ENCODE data around the gene TNNC2. TPM values are rescaled to one million over a fixed set of nuclear protein-coding genes. Genes with fewer than 3 reads are reported as not detected.

Gene TNNC2
- total and polyA plus RNA-seq, 9 of the 15 experiments (the other 6 are each of a cell fraction or from before 2014, with no cell fraction given): not detected

DNA sequence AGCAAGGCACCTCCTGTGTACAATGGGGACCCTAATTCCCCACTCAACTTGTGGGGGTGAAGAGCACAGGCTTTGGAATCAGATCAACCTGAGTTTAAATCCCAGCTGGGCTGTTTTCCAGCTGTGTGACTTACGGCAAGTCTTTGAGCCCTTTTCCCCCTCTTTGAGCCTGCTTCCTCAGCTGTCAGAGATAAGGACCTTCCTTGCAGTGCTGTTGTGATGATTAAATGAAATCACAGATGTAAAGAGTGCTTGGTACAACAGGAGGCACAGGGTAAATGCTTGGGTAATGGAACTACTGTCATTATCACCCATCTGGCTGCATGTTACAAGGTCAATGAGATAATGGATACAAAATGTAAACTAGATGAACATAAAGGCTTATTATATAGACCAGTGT, 9.7 kb upstream of the TNNC2 start (continued):
- TF ChIP-seq, protein P1, sequence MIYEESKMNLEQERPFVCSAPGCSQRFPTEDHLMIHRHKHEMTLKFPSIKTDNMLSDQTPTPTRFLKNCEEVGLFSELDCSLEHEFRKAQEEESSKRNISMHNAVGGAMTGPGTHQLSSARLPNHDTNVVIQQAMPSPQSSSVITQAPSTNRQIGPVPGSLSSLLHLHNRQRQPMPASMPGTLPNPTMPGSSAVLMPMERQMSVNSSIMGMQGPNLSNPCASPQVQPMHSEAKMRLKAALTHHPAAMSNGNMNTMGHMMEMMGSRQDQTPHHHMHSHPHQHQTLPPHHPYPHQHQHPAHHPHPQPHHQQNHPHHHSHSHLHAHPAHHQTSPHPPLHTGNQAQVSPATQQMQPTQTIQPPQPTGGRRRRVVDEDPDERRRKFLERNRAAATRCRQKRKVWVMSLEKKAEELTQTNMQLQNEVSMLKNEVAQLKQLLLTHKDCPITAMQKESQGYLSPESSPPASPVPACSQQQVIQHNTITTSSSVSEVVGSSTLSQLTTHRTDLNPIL (CRISPR knock-in tag; IDR thresholded peaks at IDR 0.05): no peak
- TF ChIP-seq MTA2 (IDR thresholded peaks at IDR 0.05; ENCODE audit: low read depth) (peak; percentile 25; the same call in 1 of the 2 replicates), RBM25 (IDR thresholded peaks at IDR 0.05; ENCODE audit: low read depth, low read length, severe bottlenecking) (no peak), NR2F6 (CRISPR knock-in tag; IDR thresholded peaks at IDR 0.05) (no peak), RNF2 (IDR thresholded peaks at IDR 0.05) (no peak), ARHGAP35 (IDR thresholded peaks at IDR 0.05; ENCODE audit: partially characterized antibody) (no peak), NCOA2 (IDR thresholded peaks at IDR 0.05; ENCODE audit: partially characterized antibody in 2 of 2) (no peak), ZNF561 (CRISPR knock-in tag; conservative IDR thresholded peaks at IDR 0.05) (no peak), NEUROD1 (IDR thresholded peaks at IDR 0.05; ENCODE audit: borderline replicate concordance, low read depth, low read length, partially characterized antibody) (no peak), POLR2AphosphoS2 (IDR thresholded peaks at IDR 0.05; ENCODE audit: low read length) (no peak), ZNF584 (CRISPR knock-in tag; IDR thresholded peaks at IDR 0.05; ENCODE audit: low read depth) (no peak), KAT2B (IDR thresholded peaks at IDR 0.05; ENCODE audit: low read depth, low read length) (no peak), LEF1 (IDR thresholded peaks at IDR 0.05) (no peak), PRMT5 (CRISPR knock-in tag; IDR thresholded peaks at IDR 0.05) (no peak), TRIM24 (IDR thresholded peaks at IDR 0.05) (no peak), ESRRA (IDR thresholded peaks at IDR 0.05; ENCODE audit: borderline replicate concordance, low read depth) (0 out of 2 replicates have a peak, but pooled peaks have one; percentile 23), ZSCAN29 (IDR thresholded peaks at IDR 0.05) (no peak)
- TF ChIP-seq, protein P2, sequence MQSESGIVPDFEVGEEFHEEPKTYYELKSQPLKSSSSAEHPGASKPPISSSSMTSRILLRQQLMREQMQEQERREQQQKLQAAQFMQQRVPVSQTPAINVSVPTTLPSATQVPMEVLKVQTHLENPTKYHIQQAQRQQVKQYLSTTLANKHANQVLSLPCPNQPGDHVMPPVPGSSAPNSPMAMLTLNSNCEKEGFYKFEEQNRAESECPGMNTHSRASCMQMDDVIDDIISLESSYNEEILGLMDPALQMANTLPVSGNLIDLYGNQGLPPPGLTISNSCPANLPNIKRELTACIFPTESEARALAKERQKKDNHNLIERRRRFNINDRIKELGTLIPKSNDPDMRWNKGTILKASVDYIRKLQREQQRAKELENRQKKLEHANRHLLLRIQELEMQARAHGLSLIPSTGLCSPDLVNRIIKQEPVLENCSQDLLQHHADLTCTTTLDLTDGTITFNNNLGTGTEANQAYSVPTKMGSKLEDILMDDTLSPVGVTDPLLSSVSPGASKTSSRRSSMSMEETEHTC (IDR thresholded peaks at IDR 0.05): no peak
- TF ChIP-seq, protein P3, sequence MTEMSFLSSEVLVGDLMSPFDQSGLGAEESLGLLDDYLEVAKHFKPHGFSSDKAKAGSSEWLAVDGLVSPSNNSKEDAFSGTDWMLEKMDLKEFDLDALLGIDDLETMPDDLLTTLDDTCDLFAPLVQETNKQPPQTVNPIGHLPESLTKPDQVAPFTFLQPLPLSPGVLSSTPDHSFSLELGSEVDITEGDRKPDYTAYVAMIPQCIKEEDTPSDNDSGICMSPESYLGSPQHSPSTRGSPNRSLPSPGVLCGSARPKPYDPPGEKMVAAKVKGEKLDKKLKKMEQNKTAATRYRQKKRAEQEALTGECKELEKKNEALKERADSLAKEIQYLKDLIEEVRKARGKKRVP (CRISPR knock-in tag; IDR thresholded peaks at IDR 0.05): no peak
- TF ChIP-seq, protein P4, sequence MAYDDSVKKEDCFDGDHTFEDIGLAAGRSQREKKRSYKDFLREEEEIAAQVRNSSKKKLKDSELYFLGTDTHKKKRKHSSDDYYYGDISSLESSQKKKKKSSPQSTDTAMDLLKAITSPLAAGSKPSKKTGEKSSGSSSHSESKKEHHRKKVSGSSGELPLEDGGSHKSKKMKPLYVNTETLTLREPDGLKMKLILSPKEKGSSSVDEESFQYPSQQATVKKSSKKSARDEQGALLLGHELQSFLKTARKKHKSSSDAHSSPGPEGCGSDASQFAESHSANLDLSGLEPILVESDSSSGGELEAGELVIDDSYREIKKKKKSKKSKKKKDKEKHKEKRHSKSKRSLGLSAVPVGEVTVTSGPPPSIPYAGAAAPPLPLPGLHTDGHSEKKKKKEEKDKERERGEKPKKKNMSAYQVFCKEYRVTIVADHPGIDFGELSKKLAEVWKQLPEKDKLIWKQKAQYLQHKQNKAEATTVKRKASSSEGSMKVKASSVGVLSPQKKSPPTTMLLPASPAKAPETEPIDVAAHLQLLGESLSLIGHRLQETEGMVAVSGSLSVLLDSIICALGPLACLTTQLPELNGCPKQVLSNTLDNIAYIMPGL (CRISPR knock-in tag; IDR thresholded peaks at IDR 0.05): no peak
- TF ChIP-seq, protein P5, sequence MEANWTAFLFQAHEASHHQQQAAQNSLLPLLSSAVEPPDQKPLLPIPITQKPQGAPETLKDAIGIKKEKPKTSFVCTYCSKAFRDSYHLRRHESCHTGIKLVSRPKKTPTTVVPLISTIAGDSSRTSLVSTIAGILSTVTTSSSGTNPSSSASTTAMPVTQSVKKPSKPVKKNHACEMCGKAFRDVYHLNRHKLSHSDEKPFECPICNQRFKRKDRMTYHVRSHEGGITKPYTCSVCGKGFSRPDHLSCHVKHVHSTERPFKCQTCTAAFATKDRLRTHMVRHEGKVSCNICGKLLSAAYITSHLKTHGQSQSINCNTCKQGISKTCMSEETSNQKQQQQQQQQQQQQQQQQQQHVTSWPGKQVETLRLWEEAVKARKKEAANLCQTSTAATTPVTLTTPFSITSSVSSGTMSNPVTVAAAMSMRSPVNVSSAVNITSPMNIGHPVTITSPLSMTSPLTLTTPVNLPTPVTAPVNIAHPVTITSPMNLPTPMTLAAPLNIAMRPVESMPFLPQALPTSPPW (CRISPR knock-in tag; IDR thresholded peaks at IDR 0.05): peak; percentile 33; the same call in 1 of the 2 replicates
- TF ChIP-seq, protein P6, sequence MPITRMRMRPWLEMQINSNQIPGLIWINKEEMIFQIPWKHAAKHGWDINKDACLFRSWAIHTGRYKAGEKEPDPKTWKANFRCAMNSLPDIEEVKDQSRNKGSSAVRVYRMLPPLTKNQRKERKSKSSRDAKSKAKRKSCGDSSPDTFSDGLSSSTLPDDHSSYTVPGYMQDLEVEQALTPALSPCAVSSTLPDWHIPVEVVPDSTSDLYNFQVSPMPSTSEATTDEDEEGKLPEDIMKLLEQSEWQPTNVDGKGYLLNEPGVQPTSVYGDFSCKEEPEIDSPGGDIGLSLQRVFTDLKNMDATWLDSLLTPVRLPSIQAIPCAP (CRISPR knock-in tag; IDR thresholded peaks at IDR 0.05; ENCODE audit: borderline replicate concordance): no peak

All from K562 (cell line).